H9 (cell line): ENCODE results near the gene ADI1. TPM values are rescaled to one million over a fixed set of nuclear protein-coding genes. Genes with fewer than 3 reads are reported as not detected.

ENCODE experiments used
- DNase-seq: peaks from one replicate; pipeline ENCODE4 v3.0.0-alpha.2; 2017
- H2AFZ ChIP-seq: one replicate; pipeline ENCODE4 v1.6.1; 2013; ENCODE audit warnings: mild to moderate bottlenecking, low read length, control low read depth, moderate library complexity
- H2AK5ac ChIP-seq: 2 replicates; pipeline ENCODE4 v1.6.1; 2013; ENCODE audit warnings: low read length, control low read depth, mixed read lengths; ENCODE audit not compliant: insufficient read length
- H2BK120ac ChIP-seq: one replicate; pipeline ENCODE4 v1.6.1; 2013; ENCODE audit warnings: low read depth, mild to moderate bottlenecking, low read length, control low read depth, inconsistent platforms; ENCODE audit not compliant: poor library complexity, severe bottlenecking
- H2BK12ac ChIP-seq: 2 replicates; pipeline ENCODE4 v1.6.1; 2013; ENCODE audit warnings: low read length, control low read depth, mixed read lengths, low read depth; ENCODE audit not compliant: insufficient read length
- H2BK15ac ChIP-seq: 2 replicates; pipeline ENCODE4 v1.6.1; 2013; ENCODE audit warnings: low read depth, low read length, control low read depth
- H2BK20ac ChIP-seq: one replicate; pipeline ENCODE4 v1.6.1; 2013; ENCODE audit warnings: low read depth, mild to moderate bottlenecking, low read length, control low read depth, inconsistent platforms; ENCODE audit not compliant: poor library complexity, severe bottlenecking
- H2BK5ac ChIP-seq: 2 replicates; pipeline ENCODE4 v1.6.1; 2013; ENCODE audit warnings: low read length, control low read depth, mixed read lengths; ENCODE audit not compliant: insufficient read length
- H3K14ac ChIP-seq: 2 replicates; pipeline ENCODE4 v1.6.1; 2013; ENCODE audit warnings: low read length, control low read depth; ENCODE audit not compliant: insufficient read depth
- H3K18ac ChIP-seq: 2 replicates; pipeline ENCODE4 v1.6.1; 2013; ENCODE audit warnings: low read depth, mild to moderate bottlenecking, mixed read lengths, low read length, control low read depth; ENCODE audit not compliant: insufficient read length
- H3K23ac ChIP-seq: 2 replicates; pipeline ENCODE4 v1.6.1; 2013; ENCODE audit warnings: low read length, control low read depth, mixed read lengths, low read depth; ENCODE audit not compliant: insufficient read length
- H3K23me2 ChIP-seq: 2 replicates; pipeline ENCODE4 v1.6.1; 2013; ENCODE audit warnings: low read depth, mild to moderate bottlenecking, mixed read lengths, low read length, control low read depth; ENCODE audit not compliant: insufficient read length, poor library complexity, severe bottlenecking
- H3K27ac ChIP-seq: 2 replicates; pipeline ENCODE4 v1.5.1; 2013; ENCODE audit warnings: low read length, control low read depth, mixed read lengths, low read depth; ENCODE audit not compliant: insufficient read length
- H3K27me3 ChIP-seq: 2 replicates; pipeline ENCODE4 v1.6.1; 2013; ENCODE audit warnings: low read length, control low read depth, inconsistent platforms; ENCODE audit not compliant: insufficient read depth
- H3K4ac ChIP-seq: 2 replicates; pipeline ENCODE4 v1.6.1; 2013; ENCODE audit warnings: low read depth, mild to moderate bottlenecking, control low read depth, inconsistent platforms, low read length, moderate library complexity
- H3K4me1 ChIP-seq: 2 replicates; pipeline ENCODE4 v1.6.1; 2013; ENCODE audit warnings: low read length, control low read depth, inconsistent platforms; ENCODE audit not compliant: insufficient read depth
- H3K4me2 ChIP-seq: 2 replicates; pipeline ENCODE4 v1.6.1; 2013; ENCODE audit warnings: low read length, control low read depth, mixed read lengths; ENCODE audit not compliant: insufficient read length, insufficient read depth
- H3K56ac ChIP-seq: 2 replicates; pipeline ENCODE4 v1.6.1; 2013; ENCODE audit warnings: low read depth, mild to moderate bottlenecking, mixed read lengths, low read length, control low read depth; ENCODE audit not compliant: insufficient read length
- H3K79me1 ChIP-seq: 2 replicates; pipeline ENCODE4 v1.6.1; 2013; ENCODE audit warnings: low read depth, mild to moderate bottlenecking, moderate library complexity, low read length, control low read depth, inconsistent platforms; ENCODE audit not compliant: insufficient read depth, poor library complexity, severe bottlenecking
- H3K79me2 ChIP-seq: 2 replicates; pipeline ENCODE4 v1.6.1; 2013; ENCODE audit warnings: low read length, control low read depth, inconsistent platforms; ENCODE audit not compliant: insufficient read depth
- H3K9ac ChIP-seq: 2 replicates; pipeline ENCODE4 v1.6.1; 2013; ENCODE audit warnings: low read length, control low read depth, mixed read lengths; ENCODE audit not compliant: insufficient read length; ENCODE audit errors: extremely low read depth
- H3K9me3 ChIP-seq: one replicate; pipeline ENCODE4 v1.6.1; 2013; ENCODE audit warnings: low read depth, low read length, inconsistent platforms; ENCODE audit not compliant: control insufficient read depth
- H3T11ph ChIP-seq: one replicate; pipeline ENCODE4 v1.6.1; 2013; ENCODE audit warnings: mild to moderate bottlenecking, low read length, control low read depth, inconsistent platforms
- H4K20me1 ChIP-seq: one replicate; pipeline ENCODE4 v1.6.1; 2013; ENCODE audit not compliant: control insufficient read depth, insufficient read length, insufficient read depth
- H4K5ac ChIP-seq: 2 replicates; pipeline ENCODE4 v1.6.1; 2013; ENCODE audit warnings: low read depth, mild to moderate bottlenecking, mixed read lengths, low read length, control low read depth; ENCODE audit not compliant: insufficient read length
- H4K8ac ChIP-seq: replicated peaks from 2 replicates; pipeline ENCODE4 v1.6.1; 2013; ENCODE audit warnings: low read length, control low read depth, mixed read lengths, low read depth; ENCODE audit not compliant: insufficient read length
- H4K91ac ChIP-seq: 2 replicates; pipeline ENCODE4 v1.6.1; 2013; ENCODE audit warnings: low read depth, mild to moderate bottlenecking, moderate library complexity, mixed read lengths, low read length, control low read depth; ENCODE audit not compliant: insufficient read length
- H3K27ac Mint-ChIP-seq, 3 experiments: 2 replicates in 2 of 3; 3 replicates in 1 of 3; pipeline ENCODE4 v1.8.0; 2020 to 2021; ENCODE audit warnings: mixed read lengths in 3 of 3, mild to moderate bottlenecking in 1 of 3, moderate library complexity in 1 of 3
- H3K27me3 Mint-ChIP-seq: 2 replicates; pipeline ENCODE4 v1.8.0; 2021; ENCODE audit warnings: low read depth, mild to moderate bottlenecking, moderate library complexity, mixed read lengths
- H3K36me3 Mint-ChIP-seq, 3 experiments: 2 replicates in 2 of 3; 3 replicates in 1 of 3; pipeline ENCODE4 v1.8.0; 2020 to 2021; ENCODE audit warnings: low read depth in 3 of 3, mixed read lengths in 3 of 3; ENCODE audit not compliant: insufficient read depth in 1 of 3
- H3K4me1 Mint-ChIP-seq, 2 experiments: 2 replicates each; pipeline ENCODE4 v1.8.0; 2020; ENCODE audit warnings: mixed read lengths in 2 of 2
- H3K4me3 Mint-ChIP-seq, 2 experiments: 2 replicates in 1 of 2; 3 replicates in 1 of 2; pipeline ENCODE4 v1.8.0; 2020 to 2021; ENCODE audit warnings: mild to moderate bottlenecking in 2 of 2, mixed read lengths in 2 of 2, moderate library complexity in 1 of 2
- H3K9me3 Mint-ChIP-seq, 2 experiments: 2 replicates in 1 of 2; 3 replicates in 1 of 2; pipeline ENCODE4 v1.8.0; 2020; ENCODE audit warnings: mild to moderate bottlenecking in 2 of 2, mixed read lengths in 2 of 2, moderate library complexity in 1 of 2
- WGBS: extraction: QIAGEN DNeasy Blood & Tissue Kit; methylation state at CpG from one replicate; pipeline ENCODE4 v1.1.7; 2013; ENCODE audit warnings: missing lambda C conversion rate, low lambda C conversion rate, mixed read lengths; ENCODE audit not compliant: insufficient read length; ENCODE audit errors: extremely low coverage; 5-methylcytosine and 5-hydroxymethylcytosine counted together
- total RNA-seq: library from RNA; stranded (reverse); gene quantifications from 2 replicates; pipeline ENCODE4 v1.2.1, GENCODE V29; 2021
- TF ChIP-seq, protein P1 (sequence below): fragments of 200-600 bp; sonication (generic); conservative IDR thresholded peaks from 3 replicates; pipeline ENCODE4 v1.8.0; 2021; ENCODE audit warnings: antibody characterized with exemption, mild to moderate bottlenecking

The ADI1 gene
- total RNA-seq, 1 experiment from 2014 or later: 23.4 TPM

DNA sequence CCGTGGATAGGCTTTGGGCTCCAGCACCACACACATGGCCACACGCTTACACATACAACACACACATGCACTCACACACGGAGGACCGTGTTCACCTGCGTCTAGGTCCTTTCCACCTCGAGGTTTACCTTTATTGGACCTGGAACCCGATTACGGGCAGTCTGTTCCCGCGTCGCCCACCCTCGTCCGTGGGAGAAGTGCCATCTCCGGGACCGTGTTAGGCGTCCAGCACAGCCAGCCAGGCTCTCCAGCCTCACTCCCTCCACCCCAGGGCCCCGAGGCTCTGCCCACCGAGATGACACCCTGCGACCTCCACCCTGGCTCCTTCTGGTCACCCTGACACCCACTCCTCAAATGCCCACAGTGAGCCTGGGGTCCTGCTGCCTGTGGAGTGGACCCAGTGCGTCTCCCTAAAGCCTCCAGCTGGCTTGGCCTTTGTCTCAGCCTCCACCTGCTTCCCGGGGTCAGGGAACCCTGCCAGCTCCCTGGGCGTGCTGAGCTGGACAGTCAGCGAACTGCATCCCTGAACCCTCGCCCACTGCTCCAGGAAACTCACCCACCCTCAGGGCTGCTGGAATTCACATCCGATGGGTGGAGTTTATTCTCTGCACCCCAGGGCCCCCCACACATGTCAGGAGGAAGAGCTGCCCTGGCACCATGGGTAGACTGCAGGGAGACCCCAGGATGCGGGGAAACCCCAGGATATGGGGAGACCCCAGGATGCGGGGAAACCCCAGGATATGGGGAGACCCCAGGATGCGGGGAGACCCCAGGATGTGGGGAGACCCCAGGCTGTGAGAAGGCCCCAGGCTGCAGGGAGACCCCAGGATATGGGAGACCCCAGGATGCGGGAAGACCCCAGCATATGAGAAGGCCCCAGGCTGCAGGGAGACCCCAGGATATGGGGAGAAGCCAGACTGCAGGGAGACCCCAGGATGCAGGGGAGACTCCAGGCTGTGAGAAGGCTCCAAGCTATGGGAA, 33.0 kb downstream of the ADI1 start:
- no CpG with 5 or more reads among the region's 29 CpGs for WGBS
- Mint-ChIP-seq H3K4me1 (peaks cover 4 to 13% of the 10 kb centered on the region in 2 experiments), H3K9me3 (peaks cover 3 to 8% of the 10 kb centered on the region in 2 experiments; a peak in 3 of 5 replicates), H3K4me3 (no peak overlapping the region), H3K36me3 (peaks cover 19 to 28% (median 21%) of the 10 kb centered on the region in 3 experiments), H3K27ac (no peak overlapping the region), H3K27me3 (peaks cover 1% of the 10 kb centered on the region; the same call in 1 of the 2 replicates)
- no peak overlapping the region for H3T11ph ChIP-seq
- H2BK120ac ChIP-seq: no peak overlapping the region
- no peak overlapping the region for H4K91ac ChIP-seq
- no peaks in the 10 kb centered on the region for H4K20me1 ChIP-seq
- H3K23ac ChIP-seq: no peak overlapping the region
- no peaks in the 10 kb centered on the region for H3K79me2 ChIP-seq
- H2AFZ ChIP-seq: no peak overlapping the region
- no peaks in the 10 kb centered on the region for H3K9me3 ChIP-seq
- H2BK20ac ChIP-seq: no peak overlapping the region
- H2BK12ac ChIP-seq: no peak overlapping the region
- H3K27me3 ChIP-seq: no peaks in the 10 kb centered on the region
- no peak overlapping the region for H2AK5ac ChIP-seq
- no peak overlapping the region for H3K27ac ChIP-seq
- H4K8ac ChIP-seq: no peak overlapping the region
- TF ChIP-seq, protein P1, sequence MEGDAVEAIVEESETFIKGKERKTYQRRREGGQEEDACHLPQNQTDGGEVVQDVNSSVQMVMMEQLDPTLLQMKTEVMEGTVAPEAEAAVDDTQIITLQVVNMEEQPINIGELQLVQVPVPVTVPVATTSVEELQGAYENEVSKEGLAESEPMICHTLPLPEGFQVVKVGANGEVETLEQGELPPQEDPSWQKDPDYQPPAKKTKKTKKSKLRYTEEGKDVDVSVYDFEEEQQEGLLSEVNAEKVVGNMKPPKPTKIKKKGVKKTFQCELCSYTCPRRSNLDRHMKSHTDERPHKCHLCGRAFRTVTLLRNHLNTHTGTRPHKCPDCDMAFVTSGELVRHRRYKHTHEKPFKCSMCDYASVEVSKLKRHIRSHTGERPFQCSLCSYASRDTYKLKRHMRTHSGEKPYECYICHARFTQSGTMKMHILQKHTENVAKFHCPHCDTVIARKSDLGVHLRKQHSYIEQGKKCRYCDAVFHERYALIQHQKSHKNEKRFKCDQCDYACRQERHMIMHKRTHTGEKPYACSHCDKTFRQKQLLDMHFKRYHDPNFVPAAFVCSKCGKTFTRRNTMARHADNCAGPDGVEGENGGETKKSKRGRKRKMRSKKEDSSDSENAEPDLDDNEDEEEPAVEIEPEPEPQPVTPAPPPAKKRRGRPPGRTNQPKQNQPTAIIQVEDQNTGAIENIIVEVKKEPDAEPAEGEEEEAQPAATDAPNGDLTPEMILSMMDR: no peak
- H4K5ac ChIP-seq: no peak overlapping the region
- H2BK15ac ChIP-seq: no peak overlapping the region
- H3K9ac ChIP-seq: no peak overlapping the region
- H3K4me2 ChIP-seq: no peak overlapping the region
- peak; percentile 18 for DNase-seq
- no peaks in the 10 kb centered on the region for H3K4me1 ChIP-seq
- H3K79me1 ChIP-seq: no peaks in the 10 kb centered on the region
- H3K4ac ChIP-seq: no peak overlapping the region
- no peak overlapping the region for H3K56ac ChIP-seq
- H3K23me2 ChIP-seq: no peaks in the 10 kb centered on the region
- H3K18ac ChIP-seq: no peak overlapping the region
- H2BK5ac ChIP-seq: no peak overlapping the region
- H3K14ac ChIP-seq: no peak overlapping the region
